NCI-H187 (cell line): ENCODE data around the gene KANSL1.

Experiments used
- DNase-seq, 2 experiments: peaks; one replicate each; lab custom pipeline; 2025; lab: John Stamatoyannopoulos, UW

Gene KANSL1

DNA sequence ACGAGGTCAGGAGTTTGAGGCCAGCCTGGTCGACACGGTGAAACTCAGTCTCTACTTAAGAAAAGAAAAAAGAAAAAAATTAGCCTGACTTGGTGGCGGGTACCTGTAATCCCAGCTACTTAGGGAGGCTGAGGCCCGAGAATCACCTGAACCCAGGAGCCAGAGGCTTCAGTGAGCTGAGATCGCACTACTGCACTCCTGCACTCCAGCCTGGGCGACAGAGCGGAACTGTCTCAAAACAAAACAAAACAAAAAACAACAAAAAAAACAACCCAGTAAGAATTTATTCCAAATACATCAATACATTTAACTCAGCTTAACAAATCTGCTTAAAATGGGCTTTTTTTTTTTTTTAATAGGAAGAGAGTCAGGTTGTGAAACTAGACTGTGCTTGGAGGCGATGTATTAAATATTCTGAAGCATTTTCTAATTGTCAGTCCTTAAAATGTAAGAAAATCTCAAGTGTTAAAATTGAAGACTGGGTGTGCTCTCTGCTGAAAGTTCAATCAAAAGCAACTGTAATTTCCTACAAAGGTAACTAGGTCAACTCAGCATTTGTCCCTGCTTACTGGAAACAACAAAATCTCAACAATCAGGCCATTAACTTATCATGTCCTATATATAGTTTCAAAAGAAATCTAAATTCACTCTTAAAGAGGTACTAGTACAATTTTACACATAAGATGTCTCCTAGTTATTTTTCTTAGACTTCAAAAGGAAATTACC is 23.2 kb downstream of the KANSL1 start:
- no peak for DNase-seq

- no peak for DNase-seq
Measured at GRCh38 chr17:46167826-46168569, 25.2 kb downstream of the KANSL1 start.

DNA sequence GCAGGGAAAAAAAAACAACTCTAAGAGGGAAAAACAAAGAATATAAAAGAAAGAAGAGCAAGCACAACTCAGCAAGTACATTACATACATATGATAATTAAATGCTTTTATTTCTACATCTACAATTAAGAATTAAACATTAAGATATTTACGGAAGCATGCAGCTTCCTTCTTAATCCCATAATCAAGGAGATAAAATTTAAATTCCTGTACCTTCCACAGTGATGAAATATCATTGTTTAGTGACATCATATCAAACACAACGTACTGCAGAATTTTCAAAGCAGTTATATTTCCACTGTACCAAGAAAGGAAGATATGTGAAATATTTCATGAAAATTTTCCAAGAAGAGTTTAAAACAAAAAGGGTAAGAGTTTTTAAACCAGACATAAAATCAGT is 26.0 kb downstream of the KANSL1 start:
- no peak for DNase-seq

DNA sequence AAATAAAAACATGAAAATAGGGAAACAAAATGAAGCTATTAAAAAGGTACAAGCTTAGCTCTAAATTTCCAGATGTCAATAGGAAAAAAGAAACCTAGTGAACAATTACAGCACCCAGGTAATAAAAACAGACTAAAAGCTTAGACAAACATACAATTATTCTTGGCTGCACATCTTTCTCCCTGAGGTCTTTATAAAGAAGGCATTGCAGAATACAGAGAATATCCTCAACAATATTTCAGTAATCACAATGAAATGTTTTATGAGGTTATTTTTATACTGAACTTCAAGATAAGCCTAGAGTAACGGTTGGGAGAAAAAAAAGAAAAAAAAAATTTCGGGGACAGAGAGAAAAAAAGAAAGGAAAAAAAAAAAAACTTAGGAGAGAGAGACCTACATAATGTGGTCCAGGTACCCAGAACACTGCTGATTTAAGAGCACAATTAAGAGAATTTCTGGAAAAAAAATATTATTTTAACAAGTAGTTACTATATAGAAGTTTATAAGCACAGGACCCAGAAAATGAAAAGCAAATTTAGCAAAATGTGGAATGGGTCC is 26.5 kb downstream of the KANSL1 start:
- DNase-seq = no peak

DNA sequence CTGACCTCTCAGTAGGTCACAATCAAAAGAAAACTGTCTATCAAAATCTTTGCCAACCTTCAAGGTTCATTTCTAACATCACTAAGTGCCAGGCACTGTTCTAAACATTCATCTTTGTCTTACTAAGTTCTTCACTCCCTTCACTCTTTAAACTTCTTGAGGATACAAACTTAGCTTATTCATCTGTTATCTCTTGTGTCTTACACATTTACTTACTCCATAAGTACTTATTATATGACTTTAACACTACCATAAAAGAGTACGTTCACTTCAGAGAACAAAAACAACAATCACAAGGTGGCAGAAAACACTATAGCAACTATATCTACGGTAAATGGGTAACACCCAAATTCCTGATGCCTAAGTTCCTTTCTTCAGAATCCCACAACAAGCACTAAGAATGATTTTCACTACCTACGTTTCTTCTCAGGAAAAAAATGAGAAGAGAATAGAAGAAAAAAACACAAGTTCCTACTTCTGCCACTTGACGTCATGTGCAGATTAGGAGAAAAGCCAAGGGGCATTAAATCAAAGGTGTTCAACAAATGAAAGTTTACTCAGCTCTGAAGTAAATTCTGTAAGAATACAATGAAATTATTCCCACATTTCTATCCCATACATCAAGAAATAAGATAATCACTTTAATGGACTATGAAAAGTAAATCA is 29.2 kb downstream of the KANSL1 start:
- no peak for DNase-seq

DNA sequence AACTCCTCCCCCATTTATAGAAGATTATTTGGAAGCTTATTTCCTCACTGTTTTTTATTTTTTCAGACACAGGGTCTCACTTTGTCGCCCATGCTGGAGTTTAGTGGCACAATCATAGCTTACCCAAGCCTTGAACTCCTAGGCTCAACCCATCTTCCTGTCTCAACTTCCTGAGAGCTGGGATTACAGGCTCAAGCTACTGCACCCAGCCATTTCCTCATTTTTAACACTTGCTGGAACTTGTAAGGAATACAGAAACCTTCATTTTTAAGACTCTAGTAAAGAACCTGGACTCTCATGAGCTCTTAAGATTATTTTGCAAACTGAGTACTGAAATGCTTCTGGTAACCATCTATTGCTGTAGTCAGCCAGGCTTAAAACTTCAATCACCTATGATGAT is 29.9 kb downstream of the KANSL1 start:
- no peak for DNase-seq

DNA sequence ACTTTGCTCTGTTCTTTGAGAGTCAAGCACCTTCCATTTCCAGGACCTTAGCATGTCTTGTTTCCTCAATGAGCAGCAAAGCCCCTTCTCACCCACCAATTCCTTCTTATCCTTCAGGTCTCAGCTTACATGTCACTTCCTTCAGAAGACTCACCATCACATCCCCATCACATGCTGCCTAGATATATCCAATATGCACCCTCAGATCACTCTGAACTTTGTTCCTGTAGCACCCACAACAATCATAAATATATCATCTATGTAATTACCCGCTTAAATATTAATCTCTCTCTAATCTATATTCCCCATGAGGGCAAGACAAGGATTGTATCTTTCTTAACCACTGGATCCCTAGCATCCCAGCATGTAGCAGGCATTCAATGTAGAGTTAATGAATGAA is 30.4 kb downstream of the KANSL1 start:
- no peak for DNase-seq

DNA sequence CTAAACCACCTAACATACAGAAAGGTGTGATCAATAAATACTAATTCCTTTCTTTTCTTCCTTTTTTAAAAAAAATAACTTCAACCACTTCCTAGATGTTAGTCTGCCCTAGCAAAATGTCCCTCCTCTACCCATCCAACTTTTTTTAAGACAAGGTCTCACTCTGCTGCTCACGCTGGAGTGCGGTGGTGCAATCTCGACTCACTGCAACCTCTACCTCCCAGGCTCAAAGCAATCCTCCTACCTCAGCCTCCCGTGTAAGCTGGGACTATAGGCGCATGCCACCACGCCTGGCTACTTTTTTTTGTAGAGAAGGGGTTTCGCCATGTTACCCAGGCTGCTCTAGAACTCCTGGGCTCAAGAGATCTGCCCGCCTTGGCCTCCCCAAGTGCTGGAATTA is 33.1 kb downstream of the KANSL1 start:
- no peak for DNase-seq

GRCh38 chr17:46159686-46160085 is 33.5 kb downstream of the KANSL1 start:
- DNase-seq = no peak

DNA sequence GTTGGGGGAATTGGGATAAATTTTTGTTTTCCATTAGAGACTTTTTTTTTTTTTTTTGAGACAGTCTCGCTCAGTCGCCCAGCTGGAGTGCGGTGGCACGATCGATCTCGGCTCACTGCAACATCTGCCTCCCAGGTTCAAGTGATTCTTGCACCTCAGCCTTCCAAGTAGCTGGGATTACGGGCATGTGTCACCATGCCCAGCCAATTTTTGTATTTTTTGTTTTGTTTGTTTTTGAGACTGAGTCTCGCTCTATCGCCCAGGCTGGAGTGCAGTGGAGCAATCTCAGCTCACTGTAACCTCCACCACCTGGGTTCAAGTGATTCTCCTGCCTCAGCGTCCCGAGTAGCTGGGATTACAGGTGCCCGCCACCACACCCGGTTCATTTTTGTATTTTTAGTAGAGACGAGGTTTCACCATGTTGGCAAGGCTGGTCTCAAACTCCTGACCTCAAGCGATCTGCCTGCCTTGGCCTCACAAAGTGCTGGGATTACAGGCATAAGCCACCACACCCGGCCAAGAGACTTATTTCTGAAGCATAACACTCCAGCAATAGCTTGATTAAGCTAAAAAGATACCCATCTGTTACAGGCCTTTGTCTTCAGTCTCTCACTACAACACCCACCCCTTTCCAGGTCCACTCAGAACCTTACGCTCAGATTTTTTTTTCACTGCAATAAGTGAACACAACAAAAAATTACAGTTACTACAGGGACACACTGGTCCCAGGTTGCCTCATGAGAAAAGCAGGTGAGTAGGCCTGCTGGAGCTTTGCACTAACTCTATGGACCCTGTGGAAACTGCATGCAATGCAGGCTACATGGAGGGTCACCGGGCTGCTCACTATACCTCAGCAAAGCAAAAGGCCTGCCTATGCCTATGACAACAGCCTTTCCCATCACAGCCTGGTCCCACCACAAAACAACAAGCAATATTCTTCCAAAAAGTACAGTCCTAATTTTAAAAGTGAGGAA is 34.6 kb downstream of the KANSL1 start:
- DNase-seq = peak in 1 of 2 experiments; percentile 1

DNA sequence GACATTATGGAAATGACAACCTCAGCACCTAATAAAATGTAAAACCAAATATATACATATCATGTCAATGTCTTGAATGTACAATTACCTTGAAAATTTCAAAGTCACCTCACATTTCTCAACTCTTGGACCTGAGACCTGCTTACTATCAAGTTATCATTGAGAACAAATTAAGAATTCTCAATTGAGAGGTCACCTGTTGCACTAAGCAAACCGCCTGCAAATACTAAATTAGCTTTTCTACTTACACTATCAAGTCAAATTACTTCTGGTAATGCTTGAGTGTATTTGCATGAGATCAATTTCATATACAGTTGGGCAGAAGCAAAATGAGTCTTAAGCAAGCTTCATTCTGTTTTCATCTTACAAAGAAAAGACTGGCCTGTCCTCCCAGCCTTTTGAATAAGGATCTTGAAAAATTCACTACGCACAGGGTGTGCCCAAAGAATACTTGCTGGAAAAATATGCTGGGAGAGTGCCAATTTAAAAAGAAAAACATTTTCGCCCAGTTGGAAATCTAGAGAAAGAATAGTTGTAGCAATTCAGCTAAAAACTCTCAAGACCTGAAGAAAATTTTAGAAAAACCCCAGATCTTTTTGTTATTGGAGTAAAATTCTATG is 35.7 kb downstream of the KANSL1 start:
- no peak for DNase-seq

GRCh38 chr17:46154151-46154816 is 38.9 kb downstream of the KANSL1 start:
- DNase-seq = no peak

- DNase-seq = no peak
Measured at GRCh38 chr17:46152423-46152822, 40.8 kb downstream of the KANSL1 start.

- DNase-seq = no peak
Measured at GRCh38 chr17:46151762-46152161, 41.5 kb downstream of the KANSL1 start.

GRCh38 chr17:46150216-46150963 is 42.8 kb downstream of the KANSL1 start:
- DNase-seq = no peak

GRCh38 chr17:46148247-46148646 is 45.0 kb downstream of the KANSL1 start:
- DNase-seq = no peak

DNA sequence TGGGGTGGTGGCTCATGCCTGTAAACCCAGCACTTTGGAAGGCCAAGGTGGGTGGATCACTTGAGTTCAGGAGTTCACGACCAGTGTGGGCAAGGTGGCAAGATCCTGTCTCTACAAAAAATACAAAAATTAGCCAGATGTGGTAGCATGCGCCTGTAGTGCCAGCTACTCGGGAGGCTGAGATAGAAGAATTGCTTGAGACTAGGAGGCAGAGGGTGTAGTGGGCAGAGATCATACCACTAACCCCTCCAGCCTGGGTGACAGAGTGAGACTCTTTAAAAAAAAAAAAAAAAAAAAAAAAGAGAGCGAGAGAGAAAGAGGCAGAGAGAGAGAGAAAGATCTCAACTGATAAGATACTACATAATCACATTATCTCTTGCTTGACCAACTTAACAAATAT is 45.9 kb downstream of the KANSL1 start:
- no peak for DNase-seq

DNA sequence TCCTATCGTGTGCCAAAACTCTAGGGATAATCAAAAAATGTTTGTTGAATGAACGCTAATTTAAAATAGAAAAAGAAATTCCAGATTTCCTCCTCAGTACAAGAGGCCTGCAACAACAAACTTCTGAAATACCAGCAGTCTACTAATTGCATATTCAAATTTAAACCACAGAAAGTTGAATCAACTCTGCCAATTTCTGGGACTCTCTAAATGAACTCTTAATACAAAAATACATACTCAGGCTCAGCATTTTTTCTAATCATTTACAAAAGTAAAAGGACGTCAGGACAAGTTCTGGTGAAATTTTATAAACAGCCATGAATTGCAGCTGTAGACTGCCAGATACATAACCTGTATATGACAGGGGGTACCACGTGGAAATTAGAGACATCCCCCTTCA is 49.0 kb downstream of the KANSL1 start:
- DNase-seq = no peak

DNA sequence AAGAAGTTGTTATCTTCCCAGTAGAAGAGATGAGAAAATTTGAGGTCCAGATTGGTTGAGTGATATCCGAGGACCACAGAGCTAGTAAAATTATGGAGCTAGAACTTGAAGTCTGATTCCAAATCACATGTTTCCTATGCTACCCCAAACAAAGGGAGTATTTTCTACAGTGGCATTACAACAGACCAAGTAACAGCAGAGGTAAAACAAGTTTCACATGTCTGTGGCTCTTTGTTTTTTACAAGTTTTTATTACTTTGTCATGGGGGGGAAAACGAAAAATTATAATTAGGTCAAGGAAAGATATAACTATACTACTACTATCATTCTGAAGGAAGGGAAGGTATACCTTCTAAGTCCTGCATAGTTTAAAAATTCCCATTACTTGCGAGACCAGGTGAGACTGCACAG is 49.4 kb downstream of the KANSL1 start:
- DNase-seq = no peak

- no peak for DNase-seq
Measured at GRCh38 chr17:46141645-46142044, 51.6 kb downstream of the KANSL1 start.
